NT2/D1 (cell line): Measurements from ENCODE around the gene ADSS1.

Experiments
- DNase-seq: peaks from one replicate; pipeline ENCODE4 v3.0.0-alpha.2; 2011; ENCODE audit warnings: low read depth, low spot score
- H3K27me3 ChIP-seq: 2 replicates; pipeline ENCODE4 v1.6.0; 2011; ENCODE audit warnings: mild to moderate bottlenecking; ENCODE audit not compliant: insufficient read length, insufficient read depth
- H3K36me3 ChIP-seq: 2 replicates; pipeline ENCODE4 v1.6.1; 2011; ENCODE audit warnings: mild to moderate bottlenecking, low read length, mixed read lengths; ENCODE audit not compliant: insufficient read depth, insufficient read length
- H3K4me1 ChIP-seq: 2 replicates; pipeline ENCODE4 v1.5.1; 2011; ENCODE audit not compliant: insufficient read depth, insufficient read length
- H3K4me3 ChIP-seq: 2 replicates; pipeline ENCODE4 v1.5.1; 2011; ENCODE audit warnings: low read depth; ENCODE audit not compliant: insufficient read length
- H3K9ac ChIP-seq: 2 replicates; pipeline ENCODE4 v1.6.0; 2011; ENCODE audit warnings: low read depth; ENCODE audit not compliant: insufficient read length
- H3K9me3 ChIP-seq: 2 replicates; pipeline ENCODE4 v1.5.1; 2011; ENCODE audit warnings: mild to moderate bottlenecking, low read length; ENCODE audit not compliant: insufficient read depth
- SUZ12 ChIP-seq: IDR thresholded peaks from 2 replicates; pipeline ENCODE4 v1.6.1; 2011; ENCODE audit not compliant: insufficient read length, insufficient read depth; ENCODE audit errors: extremely low read depth
- YY1 ChIP-seq: IDR thresholded peaks from 2 replicates; pipeline ENCODE4 v1.6.1; 2011; ENCODE audit not compliant: insufficient read length, insufficient read depth
- ZNF274 ChIP-seq: IDR thresholded peaks from 2 replicates; pipeline ENCODE4 v1.6.1; 2011; ENCODE audit warnings: mild to moderate bottlenecking, low read depth, low read length

Gene ADSS1

GRCh38 chr14:104709387-104710039 lies 14.5 kb upstream of the ADSS1 start:
- peaks cover 82% of the 10 kb centered on the region for H3K36me3 ChIP-seq
- no peaks in the 10 kb centered on the region for H3K27me3 ChIP-seq
- TF ChIP-seq ZNF274, result no peak
- TF ChIP-seq YY1, result no peak
- TF ChIP-seq SUZ12, result no peak
- no peaks in the 10 kb centered on the region for H3K9me3 ChIP-seq
- H3K9ac ChIP-seq, result no peak overlapping the region
- peaks cover 15% of the 10 kb centered on the region for H3K4me1 ChIP-seq
- no peak for DNase-seq
- no peak overlapping the region for H3K4me3 ChIP-seq

- no peak for DNase-seq
- no peak overlapping the region for H3K9ac ChIP-seq
- H3K4me3 ChIP-seq, result no peak overlapping the region
- H3K9me3 ChIP-seq, result no peaks in the 10 kb centered on the region
- TF ChIP-seq ZNF274 (no peak), SUZ12 (no peak), YY1 (no peak)
- peaks cover 15% of the 10 kb centered on the region for H3K4me1 ChIP-seq
- H3K27me3 ChIP-seq, result no peaks in the 10 kb centered on the region
- H3K36me3 ChIP-seq, result peaks cover 82% of the 10 kb centered on the region
Measured at GRCh38 chr14:104710071-104710735, 13.8 kb upstream of the ADSS1 start.

GRCh38 chr14:104712881-104713734 lies 10.9 kb upstream of the ADSS1 start:
- DNase-seq, result no peak
- no peaks in the 10 kb centered on the region for H3K9me3 ChIP-seq
- TF ChIP-seq SUZ12 (no peak), ZNF274 (no peak), YY1 (no peak)
- H3K27me3 ChIP-seq, result no peaks in the 10 kb centered on the region
- no peak overlapping the region for H3K4me3 ChIP-seq
- H3K36me3 ChIP-seq, result peaks cover 85% of the 10 kb centered on the region
- H3K4me1 ChIP-seq, result peaks cover 11% of the 10 kb centered on the region
- H3K9ac ChIP-seq, result no peak overlapping the region

- Histone ChIP-seq H3K4me3 (no peak overlapping the region), H3K4me1 (peaks cover 7% of the 10 kb centered on the region), H3K27me3 (no peaks in the 10 kb centered on the region), H3K36me3 (peaks cover 85% of the 10 kb centered on the region), H3K9me3 (no peaks in the 10 kb centered on the region), H3K9ac (no peak overlapping the region)
- no peak for DNase-seq
- TF ChIP-seq ZNF274 (no peak), SUZ12 (no peak), YY1 (no peak)
Measured at GRCh38 chr14:104714066-104714465, 10.0 kb upstream of the ADSS1 start.

- no peak overlapping the region for H3K4me3 ChIP-seq
- no peaks in the 10 kb centered on the region for H3K27me3 ChIP-seq
- no peak overlapping the region for H3K9ac ChIP-seq
- no peak for DNase-seq
- H3K4me1 ChIP-seq, result peaks cover 1% of the 10 kb centered on the region
- no peak for TF ChIP-seq SUZ12
- TF ChIP-seq ZNF274, result no peak
- no peak for TF ChIP-seq YY1
- peaks cover 85% of the 10 kb centered on the region for H3K36me3 ChIP-seq
- H3K9me3 ChIP-seq, result no peaks in the 10 kb centered on the region
Measured at GRCh38 chr14:104714681-104715080, 9.3 kb upstream of the ADSS1 start.

- H3K9me3 ChIP-seq, result no peaks in the 10 kb centered on the region
- H3K36me3 ChIP-seq, result peaks cover 83% of the 10 kb centered on the region
- no peak for DNase-seq
- TF ChIP-seq SUZ12 (no peak), YY1 (no peak), ZNF274 (no peak)
- no peaks in the 10 kb centered on the region for H3K4me1 ChIP-seq
- no peaks in the 10 kb centered on the region for H3K27me3 ChIP-seq
- no peak overlapping the region for H3K9ac ChIP-seq
- no peak overlapping the region for H3K4me3 ChIP-seq
Measured at GRCh38 chr14:104715416-104715815, 8.6 kb upstream of the ADSS1 start.

- Histone ChIP-seq H3K9ac (no peak overlapping the region), H3K36me3 (peaks cover 78% of the 10 kb centered on the region)
- TF ChIP-seq YY1 (no peak), SUZ12 (no peak), ZNF274 (no peak)
Measured at GRCh38 chr14:104715871-104716270, 8.2 kb upstream of the ADSS1 start.

More at GRCh38 chr14:104715871-104716270, 8.2 kb upstream of the ADSS1 start:
- no peaks in the 10 kb centered on the region for H3K4me1 ChIP-seq
- no peak overlapping the region for H3K4me3 ChIP-seq
- H3K9me3 ChIP-seq, result no peaks in the 10 kb centered on the region
- H3K27me3 ChIP-seq, result no peaks in the 10 kb centered on the region
- DNase-seq, result no peak
